ENCODE measurements around the gene CAST.

- TF ChIP-seq TCF7L2 (IDR thresholded peaks at IDR 0.05; ENCODE audit: borderline replicate concordance, low read depth, low read length): no peak
- TF ChIP-seq ZNF501 (tag by site-specific recombination; IDR thresholded peaks at IDR 0.05): no peak
- no peak for TF ChIP-seq ZNF449 (tag by site-specific recombination; IDR thresholded peaks at IDR 0.05)
These were observed 93.7 kb downstream of the CAST start for GRCh38 chr5:96755851-96756250.

Measured in HEK293 (cell line).